NCI-H2196 treated with DMSO at 0.1 percent for 48 hours (cell line): ENCODE measurements around the gene EVI5L.
"Not testable (repeated sequence)": the region's sequence is repeated elsewhere in the genome, so short reads cannot be mapped to it uniquely, and the experiment has no call there.

Experiments
- DNase-seq: peaks from one replicate; lab custom pipeline; 2025; ENCODE audit not compliant: unreplicated experiment; lab: John Stamatoyannopoulos, UW

The EVI5L gene

GRCh38 chr19:7845390-7846154, 15.6 kb downstream of the EVI5L start:
- DNase-seq = no peak

GRCh38 chr19:7846155-7846646, 16.2 kb downstream of the EVI5L start:
- no peak for DNase-seq

GRCh38 chr19:7847664-7848063, 17.6 kb downstream of the EVI5L start:
- no peak for DNase-seq

- DNase-seq = no peak
Measured at GRCh38 chr19:7848779-7849457, 18.9 kb downstream of the EVI5L start.

- DNase-seq = no peak
Measured at GRCh38 chr19:7849631-7849999, 19.6 kb downstream of the EVI5L start.

- no peak for DNase-seq
Measured at GRCh38 chr19:7850000-7850813, 20.2 kb downstream of the EVI5L start.

- DNase-seq = no peak
Measured at GRCh38 chr19:7850945-7851622, 21.1 kb downstream of the EVI5L start.

- DNase-seq = no peak
Measured at GRCh38 chr19:7851623-7852500, 21.8 kb downstream of the EVI5L start.

GRCh38 chr19:7852851-7853769, 23.1 kb downstream of the EVI5L start:
- DNase-seq = peak; percentile 94

- DNase-seq = peak; percentile 21
Measured at GRCh38 chr19:7853770-7854128, 23.7 kb downstream of the EVI5L start.

GRCh38 chr19:7855426-7856108, 25.5 kb downstream of the EVI5L start:
- DNase-seq = no peak

GRCh38 chr19:7856109-7856591, 26.1 kb downstream of the EVI5L start:
- DNase-seq = no peak

GRCh38 chr19:7856679-7857663, 27.0 kb downstream of the EVI5L start:
- DNase-seq = no peak

GRCh38 chr19:7857727-7858108, 27.7 kb downstream of the EVI5L start:
- no peak for DNase-seq

- no peak for DNase-seq
Measured at GRCh38 chr19:7858109-7858770, 28.2 kb downstream of the EVI5L start.

GRCh38 chr19:7859087-7859486, 29.1 kb downstream of the EVI5L start:
- DNase-seq = not testable (repeated sequence)
